ENCODE data around the gene ACSF3.

The ACSF3 gene

GRCh38 chr16:89095491-89095951 lies 1.9 kb downstream of the ACSF3 start:
- DNase-seq = no peak

GRCh38 chr16:89096042-89096717 lies 2.5 kb downstream of the ACSF3 start:
- no peak for DNase-seq

- no peak for DNase-seq
These were observed 3.2 kb downstream of the ACSF3 start for GRCh38 chr16:89096768-89097391.

- DNase-seq = no peak
These were observed 3.7 kb downstream of the ACSF3 start for GRCh38 chr16:89097392-89097772.

GRCh38 chr16:89098767-89099430 lies 5.2 kb downstream of the ACSF3 start:
- DNase-seq = no peak

GRCh38 chr16:89099905-89100304 lies 6.3 kb downstream of the ACSF3 start:
- DNase-seq = no peak

- no peak for DNase-seq
These were observed 7.1 kb downstream of the ACSF3 start for GRCh38 chr16:89100601-89101302.

- DNase-seq = no peak
These were observed 7.8 kb downstream of the ACSF3 start for GRCh38 chr16:89101303-89102040.

GRCh38 chr16:89102041-89102471 lies 8.4 kb downstream of the ACSF3 start:
- no peak for DNase-seq

- DNase-seq = no peak
These were observed 8.9 kb downstream of the ACSF3 start for GRCh38 chr16:89102481-89103073.

GRCh38 chr16:89103156-89103555 lies 9.5 kb downstream of the ACSF3 start:
- no peak for DNase-seq

- no peak for DNase-seq
These were observed 10.1 kb downstream of the ACSF3 start for GRCh38 chr16:89103781-89104180.

GRCh38 chr16:89104303-89104702 lies 10.7 kb downstream of the ACSF3 start:
- no peak for DNase-seq

GRCh38 chr16:89104930-89105571 lies 11.4 kb downstream of the ACSF3 start:
- no peak for DNase-seq

- DNase-seq = no peak
These were observed 12.0 kb downstream of the ACSF3 start for GRCh38 chr16:89105599-89106151.

GRCh38 chr16:89106533-89107202 lies 13.0 kb downstream of the ACSF3 start:
- peak; percentile 52 for DNase-seq

GRCh38 chr16:89107203-89107582 lies 13.5 kb downstream of the ACSF3 start:
- DNase-seq = no peak

- no peak for DNase-seq
These were observed 14.8 kb downstream of the ACSF3 start for GRCh38 chr16:89108416-89108815.

- DNase-seq = no peak
These were observed 17.0 kb downstream of the ACSF3 start for GRCh38 chr16:89110641-89111040.

- no peak for DNase-seq
These were observed 17.6 kb downstream of the ACSF3 start for GRCh38 chr16:89111263-89111662.
